NCI-H2029 (cell line): ENCODE data around the gene CCDC30.
"Not testable (repeated sequence)": the region's sequence is repeated elsewhere in the genome, so short reads cannot be mapped to it uniquely, and the experiment has no call there.

Experiments
- DNase-seq: peaks from one replicate; lab custom pipeline; 2025; lab: John Stamatoyannopoulos, UW

Gene CCDC30

GRCh38 chr1:42524330-42524729 lies 61.2 kb downstream of the CCDC30 start:
- DNase-seq, result no peak

DNA sequence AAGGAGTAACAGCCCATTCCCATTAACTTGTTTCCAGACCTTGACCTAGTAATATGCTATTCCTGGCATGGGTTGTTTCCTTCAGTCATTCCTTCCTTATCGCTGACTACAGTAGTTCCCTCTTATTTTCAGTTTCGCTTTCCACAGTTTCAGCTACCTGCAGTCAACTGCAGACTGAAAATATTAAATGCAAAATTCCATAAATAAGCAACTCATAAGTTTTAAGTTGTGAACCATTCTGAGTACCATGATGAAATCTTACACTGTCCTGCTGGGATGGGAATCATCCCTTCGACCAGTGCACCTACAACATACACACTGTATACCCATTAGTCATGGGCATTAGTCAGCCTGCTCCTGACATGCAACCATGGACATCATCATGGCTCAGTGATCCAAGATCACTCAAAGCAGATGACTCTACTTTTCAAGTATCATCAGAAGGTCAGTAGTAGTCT lies 66.7 kb downstream of the CCDC30 start:
- DNase-seq, result no peak

GRCh38 chr1:42531043-42531442 lies 68.0 kb downstream of the CCDC30 start:
- DNase-seq, result no peak

DNA sequence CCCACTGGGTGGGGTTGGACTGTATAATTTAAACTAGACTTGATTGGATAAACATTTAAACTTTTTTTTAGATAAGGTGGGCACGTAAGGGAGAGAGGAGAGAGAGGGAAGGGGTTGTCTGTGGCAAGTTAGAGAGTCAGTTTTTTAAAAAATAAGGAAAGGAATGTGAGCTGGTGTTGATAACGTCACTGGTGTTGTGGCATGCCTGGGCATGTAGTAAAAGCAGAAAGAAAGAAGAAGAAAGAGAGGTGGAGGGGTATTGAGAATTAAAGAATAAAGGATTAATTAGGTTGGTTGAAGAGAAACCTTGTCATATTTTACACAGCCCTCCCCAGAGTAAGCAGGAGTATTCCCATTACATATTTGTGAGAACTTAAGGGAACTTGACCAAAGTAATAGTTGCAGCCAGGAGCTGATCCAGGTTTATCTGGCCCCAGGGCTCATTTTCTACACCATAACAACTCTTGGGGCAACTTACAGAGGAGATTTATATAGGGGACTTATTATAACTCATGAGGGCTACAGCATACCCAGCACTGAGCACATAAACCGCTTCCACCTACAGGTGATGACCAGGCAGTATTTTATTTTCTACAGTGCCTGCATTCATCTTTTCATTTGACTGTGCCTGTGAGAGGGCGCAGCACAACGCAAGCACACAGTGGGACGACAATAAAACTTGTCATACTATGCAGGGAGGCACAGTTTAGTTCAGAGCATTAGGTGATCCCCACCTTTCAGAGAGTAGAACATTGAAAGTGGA lies 70.2 kb downstream of the CCDC30 start:
- DNase-seq, result no peak

GRCh38 chr1:42541104-42541503 lies 78.0 kb downstream of the CCDC30 start:
- DNase-seq, result no peak

- DNase-seq, result no peak
Measured at GRCh38 chr1:42551180-42551579, 88.1 kb downstream of the CCDC30 start.

DNA sequence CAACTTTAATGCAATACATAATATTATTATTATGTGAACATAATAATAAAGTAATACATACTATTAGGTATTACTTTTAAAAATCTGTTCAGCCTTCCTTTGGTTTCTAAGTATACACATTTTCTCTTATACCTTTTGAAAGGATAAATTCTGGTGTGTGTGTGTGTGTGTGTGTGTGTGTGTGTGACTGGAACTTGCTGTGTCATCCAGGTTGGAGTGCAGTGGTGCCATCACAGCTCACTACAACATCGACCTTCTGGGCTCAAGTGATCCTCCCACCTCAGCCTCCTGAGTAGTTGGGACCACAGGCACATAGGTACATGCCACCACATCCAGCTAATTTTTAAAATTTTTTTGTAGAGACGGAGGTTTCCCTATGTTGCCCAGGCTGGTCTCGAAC lies 88.5 kb downstream of the CCDC30 start:
- no peak for DNase-seq

DNA sequence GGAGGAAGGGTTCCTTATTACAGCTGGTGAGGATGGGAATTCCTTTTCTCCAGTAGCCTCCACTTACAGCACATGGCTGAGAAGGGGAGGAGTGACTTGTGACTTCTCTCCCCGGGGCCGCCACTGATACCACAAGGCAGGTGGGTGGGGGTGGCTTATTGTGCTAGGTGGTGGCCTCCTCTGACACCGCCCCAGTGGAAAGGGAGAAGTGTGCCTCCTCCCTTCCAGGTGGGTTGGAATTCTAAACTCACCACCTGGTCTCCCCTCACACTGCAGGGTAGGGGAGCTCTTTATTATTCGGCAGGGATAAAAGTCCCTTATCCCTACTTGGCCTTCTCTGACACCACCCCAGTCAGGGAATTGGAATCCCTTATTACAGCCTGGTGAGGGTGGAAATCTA lies 89.5 kb downstream of the CCDC30 start:
- no peak for DNase-seq

DNA sequence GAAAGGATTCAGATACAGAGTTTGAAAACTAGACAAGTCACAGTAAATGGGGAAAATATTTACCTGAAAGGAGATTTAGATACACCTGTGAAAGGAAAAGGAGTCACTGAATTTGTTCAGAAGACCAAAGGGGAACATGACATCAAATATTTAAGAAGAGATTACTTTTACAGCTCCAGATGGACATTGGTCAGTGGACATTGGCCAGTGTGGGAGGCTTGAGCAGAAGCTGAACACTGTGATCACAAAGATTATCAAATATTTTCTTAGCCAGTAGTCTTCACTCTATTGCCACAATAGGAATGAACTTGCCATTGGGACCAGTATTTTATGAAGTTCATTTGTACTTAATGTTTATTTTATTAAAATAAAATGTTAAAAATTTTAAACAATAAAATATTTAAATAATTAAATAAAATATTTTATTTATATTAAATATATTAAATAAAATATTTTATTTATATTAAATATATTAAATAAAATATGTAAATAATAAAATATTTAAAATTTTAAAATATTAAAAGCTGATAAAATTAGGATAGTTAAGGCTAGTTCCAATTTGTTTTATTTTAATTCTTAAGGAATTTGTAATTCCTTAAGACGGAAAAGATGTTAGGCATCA lies 94.3 kb downstream of the CCDC30 start:
- DNase-seq, result no peak

DNA sequence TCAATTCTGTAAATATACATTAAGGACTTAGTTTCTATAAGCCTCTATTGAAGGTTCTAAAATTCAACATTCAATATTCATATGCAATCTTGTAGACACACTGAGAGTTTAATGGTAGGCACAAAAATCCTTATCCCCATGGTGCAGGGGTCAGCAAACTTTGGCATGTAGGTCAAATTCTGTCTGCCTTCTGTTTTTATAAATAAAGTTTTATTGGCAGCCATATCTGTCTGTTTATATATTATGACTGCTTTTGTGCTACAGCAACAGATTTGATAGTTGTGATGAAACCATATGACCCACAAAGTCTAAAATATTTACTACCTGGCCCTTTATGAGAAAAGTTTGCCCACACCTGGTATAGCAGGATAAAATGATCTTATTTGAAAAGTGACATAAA lies 104.0 kb downstream of the CCDC30 start:
- DNase-seq, result no peak

DNA sequence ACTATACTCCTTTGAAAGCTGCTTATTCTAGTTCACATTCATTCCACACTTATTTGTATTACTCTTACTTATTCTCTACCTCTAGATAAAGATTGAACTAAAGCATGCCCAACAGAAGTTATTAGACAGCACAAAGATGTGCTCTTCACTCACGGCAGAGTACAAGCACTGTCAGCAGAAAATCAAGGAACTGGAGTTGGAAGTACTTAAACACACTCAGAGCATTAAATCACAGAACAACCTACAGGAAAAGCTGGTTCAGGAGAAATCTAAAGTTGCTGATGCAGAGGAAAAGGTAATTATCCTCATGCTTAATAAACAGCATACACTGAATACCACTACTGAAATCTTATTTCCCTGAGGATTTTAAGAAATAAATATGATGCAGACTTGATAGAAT lies 113.8 kb downstream of the CCDC30 start:
- DNase-seq, result no peak

GRCh38 chr1:42586016-42586415 lies 122.9 kb downstream of the CCDC30 start:
- no peak for DNase-seq

DNA sequence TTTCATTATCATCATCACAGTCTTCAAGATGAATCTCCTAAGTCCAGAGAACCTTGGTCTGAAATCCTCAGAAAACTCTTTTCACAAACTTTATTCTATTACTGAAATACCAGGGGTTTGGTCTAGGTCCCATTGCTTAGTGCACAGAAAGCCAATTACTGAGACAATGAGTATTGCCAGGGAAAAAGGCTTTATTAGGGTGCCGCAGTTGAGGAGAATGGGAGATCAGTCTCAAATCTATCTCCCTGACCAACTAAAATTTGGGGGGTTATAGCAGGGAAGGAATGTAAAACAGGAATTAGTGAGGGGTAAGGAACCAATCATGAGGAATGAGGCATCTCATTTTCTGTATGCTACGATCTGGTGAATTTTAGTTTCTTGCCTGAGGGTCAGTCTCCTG lies 124.7 kb downstream of the CCDC30 start:
- no peak for DNase-seq

GRCh38 chr1:42592811-42593210 lies 129.7 kb downstream of the CCDC30 start:
- DNase-seq, result no peak

- no peak for DNase-seq
Measured at GRCh38 chr1:42593486-42594100, 130.5 kb downstream of the CCDC30 start.

DNA sequence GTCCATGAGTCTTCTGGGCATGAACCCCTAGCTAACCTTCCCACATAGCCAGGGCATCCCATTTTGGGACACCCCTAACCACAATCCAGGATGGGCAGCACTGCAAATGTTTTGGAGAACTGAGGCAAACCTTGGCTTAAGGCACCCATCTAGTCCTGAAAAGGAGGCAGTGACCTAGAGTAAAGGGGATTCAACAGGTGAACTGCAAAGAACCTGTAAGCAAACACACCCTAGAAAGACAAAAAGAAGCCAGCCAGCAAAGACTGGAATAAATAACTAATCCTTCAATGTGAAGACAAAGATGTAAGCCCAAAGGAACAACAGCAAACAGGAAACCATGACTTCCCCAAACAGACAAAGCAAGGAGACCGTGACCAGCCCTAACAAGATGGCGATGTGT lies 138.4 kb downstream of the CCDC30 start:
- no peak for DNase-seq

DNA sequence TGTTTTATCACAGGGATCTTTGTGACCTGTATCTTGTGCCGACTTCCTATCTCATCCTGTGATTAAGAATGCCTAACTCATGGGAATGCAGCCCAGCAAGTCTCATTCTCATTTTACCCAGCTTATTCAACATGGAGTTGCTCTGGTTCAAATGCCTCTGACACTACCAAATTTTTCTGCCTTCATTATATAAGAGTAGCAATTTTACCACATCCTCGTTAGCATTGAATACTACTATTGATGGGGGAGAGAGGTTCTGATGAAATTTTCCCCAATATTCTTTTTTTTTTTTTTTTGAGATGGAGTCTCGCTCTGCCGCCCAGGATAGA lies 150.7 kb downstream of the CCDC30 start:
- no peak for DNase-seq

DNA sequence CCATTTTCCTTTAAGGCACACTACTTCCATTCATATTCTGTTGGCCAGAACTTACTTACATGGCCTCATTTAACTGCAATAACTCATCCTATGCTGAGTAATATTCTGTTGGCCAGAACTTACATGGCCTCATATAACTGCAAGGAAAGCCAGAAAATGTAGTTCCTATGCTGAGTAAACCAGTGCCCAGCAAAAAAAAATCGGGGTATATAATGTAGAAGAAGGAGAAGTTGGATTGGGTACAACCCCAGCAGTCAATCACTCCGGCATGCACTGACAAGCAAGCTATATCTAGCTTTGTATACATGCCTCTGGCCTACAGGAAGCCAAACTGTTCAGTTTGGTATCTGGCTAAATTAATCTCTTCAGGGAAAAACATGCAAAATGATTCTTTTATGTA lies 155.8 kb downstream of the CCDC30 start:
- DNase-seq, result no peak

GRCh38 chr1:42620307-42620706 lies 157.2 kb downstream of the CCDC30 start:
- DNase-seq, result no peak

DNA sequence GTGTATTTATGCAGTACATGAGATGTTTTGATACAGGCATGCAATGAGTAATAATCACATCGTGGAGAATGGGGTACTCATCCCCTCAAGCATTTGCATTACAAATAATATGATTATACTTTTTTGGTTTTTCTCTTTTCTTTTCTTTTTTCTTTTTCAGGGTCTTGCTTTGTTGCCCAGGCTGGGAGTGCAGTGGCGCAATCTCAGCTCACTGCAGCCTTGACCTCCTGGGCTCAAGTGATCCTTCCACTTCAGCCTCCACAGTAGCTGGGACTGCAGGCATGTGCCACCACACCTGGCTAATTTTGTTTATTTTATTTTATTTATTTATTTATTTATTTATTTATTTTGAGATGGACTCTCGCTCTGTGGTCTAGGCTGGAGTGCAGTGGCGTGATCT lies 158.1 kb downstream of the CCDC30 start:
- not testable (repeated sequence) for DNase-seq

- not testable (repeated sequence) for DNase-seq
Measured at GRCh38 chr1:42627205-42627604, 164.1 kb downstream of the CCDC30 start.

DNA sequence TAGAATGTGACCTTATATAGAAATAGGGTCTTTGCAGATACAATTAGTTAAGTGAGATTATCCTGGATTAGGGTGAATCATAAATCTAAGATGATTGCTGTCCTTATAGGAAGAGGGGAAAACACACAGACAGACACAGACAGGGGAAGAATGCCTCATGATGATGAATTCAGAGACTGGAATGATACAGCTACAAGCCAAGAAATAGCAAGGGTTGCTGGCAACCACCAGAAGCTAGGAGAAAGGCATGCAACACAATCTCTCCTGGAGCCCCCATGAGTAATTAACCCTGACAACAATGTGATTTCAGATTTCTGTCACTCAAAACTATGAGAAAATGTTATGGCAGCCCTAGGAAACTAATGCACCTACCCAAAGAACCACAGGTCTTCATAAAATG lies 176.0 kb downstream of the CCDC30 start:
- no peak for DNase-seq

GRCh38 chr1:42646056-42646455 lies 183.0 kb downstream of the CCDC30 start:
- DNase-seq, result no peak

DNA sequence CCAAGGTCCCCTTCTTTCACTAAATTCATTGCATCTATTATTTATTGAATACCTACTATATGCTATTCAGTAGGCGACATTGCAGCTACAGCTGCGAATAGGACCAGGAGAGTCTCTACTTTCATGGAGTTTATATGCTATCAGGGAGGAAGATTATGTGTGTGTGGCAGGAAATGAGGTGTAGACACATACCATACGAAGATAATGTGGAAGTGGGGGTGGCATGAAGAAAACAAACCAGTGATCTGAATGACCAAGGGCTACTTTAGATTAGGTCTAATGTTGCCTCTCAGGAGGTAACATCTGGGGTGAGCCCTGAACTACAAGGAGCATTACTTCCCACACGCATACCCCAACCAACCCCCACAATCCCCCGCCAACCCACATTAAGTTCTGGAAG lies 194.1 kb downstream of the CCDC30 start:
- no peak for DNase-seq
